PFSK-1 (cell line): Measurements from ENCODE around the gene TUBB1.

Experiments
- POLR2AphosphoS5 ChIP-seq: IDR thresholded peaks from 2 replicates; pipeline ENCODE4 v1.6.1; 2012; ENCODE audit warnings: low read depth, mild to moderate bottlenecking, control low read depth, low read length, moderate library complexity
- TAF1 ChIP-seq: IDR thresholded peaks from 2 replicates; pipeline ENCODE4 v1.6.1; 2012; ENCODE audit warnings: low read length, control low read depth, borderline replicate concordance; ENCODE audit not compliant: insufficient read depth
- TF ChIP-seq, protein P1 (sequence below), 2 experiments: IDR thresholded peaks; 2 replicates each; pipeline versions ENCODE4 v1.6.1 to v1.8.0; 2011 to 2012; ENCODE audit warnings: low read depth in 2 of 2, low read length in 2 of 2, control low read depth in 1 of 2, inconsistent platforms in 1 of 2, mild to moderate bottlenecking in 1 of 2, moderate library complexity in 1 of 2; ENCODE audit not compliant: insufficient read depth in 1 of 2

DNA sequence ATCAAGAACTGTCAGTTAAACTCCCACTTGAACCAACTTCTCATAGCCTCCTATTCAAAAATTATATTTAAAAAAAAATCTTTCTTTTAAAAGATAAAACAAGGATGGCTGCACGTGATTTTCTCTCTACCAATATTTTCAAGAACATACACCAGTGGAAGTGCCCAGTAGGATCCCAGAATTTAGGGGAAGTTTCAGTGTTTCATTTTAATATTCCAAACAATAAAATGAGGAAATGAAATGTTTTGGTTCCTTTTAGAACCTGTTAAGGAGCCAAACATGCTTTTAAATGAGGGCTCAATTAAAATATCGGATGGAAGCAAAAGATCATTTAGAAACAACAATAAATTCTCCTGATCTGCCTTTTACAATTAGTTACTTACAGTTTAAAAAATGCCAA is 49.8 kb downstream of the TUBB1 start:
- TF ChIP-seq TAF1 (no peak), POLR2AphosphoS5 (no peak)
- TF ChIP-seq, protein P1, sequence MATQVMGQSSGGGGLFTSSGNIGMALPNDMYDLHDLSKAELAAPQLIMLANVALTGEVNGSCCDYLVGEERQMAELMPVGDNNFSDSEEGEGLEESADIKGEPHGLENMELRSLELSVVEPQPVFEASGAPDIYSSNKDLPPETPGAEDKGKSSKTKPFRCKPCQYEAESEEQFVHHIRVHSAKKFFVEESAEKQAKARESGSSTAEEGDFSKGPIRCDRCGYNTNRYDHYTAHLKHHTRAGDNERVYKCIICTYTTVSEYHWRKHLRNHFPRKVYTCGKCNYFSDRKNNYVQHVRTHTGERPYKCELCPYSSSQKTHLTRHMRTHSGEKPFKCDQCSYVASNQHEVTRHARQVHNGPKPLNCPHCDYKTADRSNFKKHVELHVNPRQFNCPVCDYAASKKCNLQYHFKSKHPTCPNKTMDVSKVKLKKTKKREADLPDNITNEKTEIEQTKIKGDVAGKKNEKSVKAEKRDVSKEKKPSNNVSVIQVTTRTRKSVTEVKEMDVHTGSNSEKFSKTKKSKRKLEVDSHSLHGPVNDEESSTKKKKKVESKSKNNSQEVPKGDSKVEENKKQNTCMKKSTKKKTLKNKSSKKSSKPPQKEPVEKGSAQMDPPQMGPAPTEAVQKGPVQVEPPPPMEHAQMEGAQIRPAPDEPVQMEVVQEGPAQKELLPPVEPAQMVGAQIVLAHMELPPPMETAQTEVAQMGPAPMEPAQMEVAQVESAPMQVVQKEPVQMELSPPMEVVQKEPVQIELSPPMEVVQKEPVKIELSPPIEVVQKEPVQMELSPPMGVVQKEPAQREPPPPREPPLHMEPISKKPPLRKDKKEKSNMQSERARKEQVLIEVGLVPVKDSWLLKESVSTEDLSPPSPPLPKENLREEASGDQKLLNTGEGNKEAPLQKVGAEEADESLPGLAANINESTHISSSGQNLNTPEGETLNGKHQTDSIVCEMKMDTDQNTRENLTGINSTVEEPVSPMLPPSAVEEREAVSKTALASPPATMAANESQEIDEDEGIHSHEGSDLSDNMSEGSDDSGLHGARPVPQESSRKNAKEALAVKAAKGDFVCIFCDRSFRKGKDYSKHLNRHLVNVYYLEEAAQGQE (IDR thresholded peaks at IDR 0.05; ENCODE audit: insufficient read depth in 1 of 2, low read depth in 2 of 2, low read length in 2 of 2): no peak
